ENCODE measurements around the gene NR5A1. TPM values are rescaled to one million over a fixed set of nuclear protein-coding genes. Genes with fewer than 3 reads are reported as not detected.

NR5A1 gene
- total RNA-seq, 1 experiment from 2014 or later: 0.09 TPM

- intact Hi-C loops (cut with micrococcal nuclease; ENCODE audit: unreplicated experiment): no loop called here
- no peak overlapping the region for H3K4me3 Mint-ChIP-seq (ENCODE audit: unreplicated experiment)
- peaks cover 2% of the 10 kb centered on the region for H3K27me3 Mint-ChIP-seq (ENCODE audit: insufficient read depth, unreplicated experiment)
- H3K27ac Mint-ChIP-seq (ENCODE audit: unreplicated experiment): no peak overlapping the region
- no peak overlapping the region for H3K4me3 ChIP-seq (ENCODE audit: low read depth, low read length)
- CTCF ChIA-PET: no interaction called here
- H3K4me1 ChIP-seq: no peaks in the 10 kb centered on the region
- H3K27me3 ChIP-seq (replicated peaks; ENCODE audit: control insufficient read depth, insufficient read depth, low read length): no peaks in the 10 kb centered on the region
- no peaks in the 10 kb centered on the region for H3K9me3 Mint-ChIP-seq (ENCODE audit: unreplicated experiment)
- no peaks in the 10 kb centered on the region for H3K9me3 ChIP-seq
- no peak for TF ChIP-seq CTCF (IDR thresholded peaks at IDR 0.05; ENCODE audit: insufficient read depth in 1 of 2, low read depth in 1 of 2, low read length in 1 of 2, severe bottlenecking in 1 of 2, unreplicated experiment in 1 of 2)
- no peak for DNase-seq
- H3K36me3 ChIP-seq (ENCODE audit: control insufficient read depth, insufficient read depth, low read length): no peaks in the 10 kb centered on the region
- no TSS peak for BruUV-seq (replicated peaks)
- POLR2A ChIA-PET: no interaction called here
- H3K4me1 Mint-ChIP-seq (ENCODE audit: low read depth, unreplicated experiment): no peaks in the 10 kb centered on the region
- H3K36me3 Mint-ChIP-seq (ENCODE audit: insufficient read depth, unreplicated experiment): peaks cover 5% of the 10 kb centered on the region
These were observed 64.4 kb downstream of the NR5A1 start for GRCh38 chr9:124442826-124443225.

GRCh38 chr9:124442379-124442778, 64.8 kb downstream of the NR5A1 start:
- Mint-ChIP-seq H3K27me3 (ENCODE audit: insufficient read depth, unreplicated experiment) (peaks cover 2% of the 10 kb centered on the region), H3K27ac (ENCODE audit: unreplicated experiment) (no peak overlapping the region), H3K4me3 (ENCODE audit: unreplicated experiment) (no peak overlapping the region), H3K4me1 (ENCODE audit: low read depth, unreplicated experiment) (no peaks in the 10 kb centered on the region), H3K9me3 (ENCODE audit: unreplicated experiment) (no peaks in the 10 kb centered on the region), H3K36me3 (ENCODE audit: insufficient read depth, unreplicated experiment) (peaks cover 5% of the 10 kb centered on the region)
- CTCF ChIA-PET: no interaction called here
- DNase-seq: no peak
- Histone ChIP-seq H3K36me3 (ENCODE audit: control insufficient read depth, insufficient read depth, low read length) (no peaks in the 10 kb centered on the region), H3K9me3 (no peaks in the 10 kb centered on the region), H3K4me3 (ENCODE audit: low read depth, low read length) (no peak overlapping the region), H3K4me1 (no peaks in the 10 kb centered on the region), H3K27me3 (replicated peaks; ENCODE audit: control insufficient read depth, insufficient read depth, low read length) (no peaks in the 10 kb centered on the region)
- POLR2A ChIA-PET: no interaction called here
- intact Hi-C loops (cut with micrococcal nuclease; ENCODE audit: unreplicated experiment): no loop called here
- no TSS peak for BruUV-seq (replicated peaks)
- no peak for TF ChIP-seq CTCF (IDR thresholded peaks at IDR 0.05; ENCODE audit: insufficient read depth in 1 of 2, low read depth in 1 of 2, low read length in 1 of 2, severe bottlenecking in 1 of 2, unreplicated experiment in 1 of 2)

GRCh38 chr9:124441291-124441690, 65.9 kb downstream of the NR5A1 start:
- no TSS peak for BruUV-seq (replicated peaks)
- Mint-ChIP-seq H3K4me1 (ENCODE audit: low read depth, unreplicated experiment) (no peaks in the 10 kb centered on the region), H3K4me3 (ENCODE audit: unreplicated experiment) (no peak overlapping the region), H3K27ac (ENCODE audit: unreplicated experiment) (no peak overlapping the region), H3K27me3 (ENCODE audit: insufficient read depth, unreplicated experiment) (peaks cover 2% of the 10 kb centered on the region), H3K9me3 (ENCODE audit: unreplicated experiment) (no peaks in the 10 kb centered on the region), H3K36me3 (ENCODE audit: insufficient read depth, unreplicated experiment) (peaks cover 5% of the 10 kb centered on the region)
- Histone ChIP-seq H3K9me3 (no peaks in the 10 kb centered on the region), H3K36me3 (ENCODE audit: control insufficient read depth, insufficient read depth, low read length) (no peaks in the 10 kb centered on the region), H3K4me3 (ENCODE audit: low read depth, low read length) (no peak overlapping the region), H3K4me1 (no peaks in the 10 kb centered on the region), H3K27me3 (replicated peaks; ENCODE audit: control insufficient read depth, insufficient read depth, low read length) (no peaks in the 10 kb centered on the region)
- CTCF ChIA-PET: interaction anchor here (0.7 kb wide), 1 partner anchor 75 kb away, joined by 3 read pairs; no protein-coding TSS in a partner anchor
- intact Hi-C loops (cut with micrococcal nuclease; ENCODE audit: unreplicated experiment): no loop called here
- no peak for TF ChIP-seq CTCF (IDR thresholded peaks at IDR 0.05; ENCODE audit: insufficient read depth in 1 of 2, low read depth in 1 of 2, low read length in 1 of 2, severe bottlenecking in 1 of 2, unreplicated experiment in 1 of 2)
- POLR2A ChIA-PET: no interaction called here
- DNase-seq: no peak

All from Caco-2 (cell line).